Measurements from ENCODE around the gene MEPCE.

MEPCE gene

DNA sequence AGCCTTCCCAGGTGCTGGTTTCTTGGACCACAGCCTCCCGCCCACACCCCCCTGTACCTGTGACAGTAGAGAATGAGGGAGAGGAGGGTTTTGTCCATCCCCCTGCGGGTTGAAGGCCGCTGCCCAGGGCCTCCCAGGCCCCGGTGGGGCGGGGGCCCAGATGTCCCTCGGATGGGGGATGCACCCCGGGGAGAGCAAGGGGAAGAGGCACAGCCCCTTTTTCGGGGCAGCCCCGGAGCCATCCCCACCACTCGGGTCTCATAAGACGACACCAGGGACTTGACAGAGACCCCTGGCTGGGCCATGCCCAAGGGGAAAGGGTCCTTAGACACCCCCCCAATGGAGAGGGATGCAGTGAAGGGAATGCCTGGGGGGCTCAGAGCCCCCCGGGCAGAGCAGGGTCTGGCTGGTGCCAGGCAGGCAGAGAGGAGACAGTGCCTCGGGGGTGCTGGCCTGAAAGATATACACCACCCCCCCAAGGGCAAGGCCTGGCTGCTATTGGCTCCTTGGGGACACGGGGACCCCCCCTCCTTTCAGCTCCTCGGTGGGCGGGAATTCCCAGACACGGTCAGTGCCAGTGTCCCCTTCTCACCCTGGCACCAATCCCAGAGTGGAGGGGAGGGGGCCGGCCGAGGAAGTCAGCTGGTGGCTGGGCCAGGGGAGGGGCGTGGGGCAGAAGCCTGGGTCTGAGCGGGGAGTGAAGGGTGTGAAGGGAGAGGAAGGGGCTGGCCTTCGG, 38.2 kb downstream of the MEPCE start:
- no peak overlapping the region for H3K4me3 Mint-ChIP-seq
- peaks cover 19% of the 10 kb centered on the region for H3K4me1 Mint-ChIP-seq
- no peaks in the 10 kb centered on the region for H3K27me3 Mint-ChIP-seq
- DNase-seq: no peak
- H3K27ac Mint-ChIP-seq: peak overlapping the region; percentile 7
- no peaks in the 10 kb centered on the region for H3K9me3 Mint-ChIP-seq
- peaks cover 37% of the 10 kb centered on the region for H3K36me3 Mint-ChIP-seq
- CTCF ChIA-PET: interaction anchor here (1.0 to 1.6 kb wide), 2 partner anchors 87 to 91 kb away, joined by 3 read pairs; no protein-coding TSS in a partner anchor

GRCh38 chr7:100469227-100470044, 39.8 kb downstream of the MEPCE start:
- Mint-ChIP-seq H3K27me3 (no peaks in the 10 kb centered on the region), H3K9me3 (no peaks in the 10 kb centered on the region), H3K27ac (peak overlapping the region; percentile 75), H3K36me3 (peaks cover 43% of the 10 kb centered on the region), H3K4me1 (peaks cover 36% of the 10 kb centered on the region), H3K4me3 (no peak overlapping the region)
- peak; percentile 89 for DNase-seq
- CTCF ChIA-PET: interaction anchor here (0.7 to 3.1 kb wide), 18 partner anchors 9 to 340 kb away, joined by 3 to 36 read pairs (median 5); partner anchors contain the start of genes AGFG2 and TSC22D4

GRCh38 chr7:100471021-100471420, 41.4 kb downstream of the MEPCE start:
- peak overlapping the region; percentile 81 for H3K27ac Mint-ChIP-seq

GRCh38 chr7:100472121-100472851, 42.7 kb downstream of the MEPCE start:
- H3K27ac Mint-ChIP-seq: peak overlapping the region; percentile 19

More at GRCh38 chr7:100471021-100471420, 41.4 kb downstream of the MEPCE start:
- peaks cover 47% of the 10 kb centered on the region for H3K36me3 Mint-ChIP-seq
- DNase-seq: no peak
- H3K4me1 Mint-ChIP-seq: peaks cover 44% of the 10 kb centered on the region
- H3K9me3 Mint-ChIP-seq: no peaks in the 10 kb centered on the region
- CTCF ChIA-PET: interaction anchor here (1.0 to 3.1 kb wide), 3 partner anchors 11 to 89 kb away, joined by 3 to 36 read pairs (median 5); partner anchors contain the start of gene AGFG2
- H3K4me3 Mint-ChIP-seq: no peak overlapping the region
- no peaks in the 10 kb centered on the region for H3K27me3 Mint-ChIP-seq

DNA sequence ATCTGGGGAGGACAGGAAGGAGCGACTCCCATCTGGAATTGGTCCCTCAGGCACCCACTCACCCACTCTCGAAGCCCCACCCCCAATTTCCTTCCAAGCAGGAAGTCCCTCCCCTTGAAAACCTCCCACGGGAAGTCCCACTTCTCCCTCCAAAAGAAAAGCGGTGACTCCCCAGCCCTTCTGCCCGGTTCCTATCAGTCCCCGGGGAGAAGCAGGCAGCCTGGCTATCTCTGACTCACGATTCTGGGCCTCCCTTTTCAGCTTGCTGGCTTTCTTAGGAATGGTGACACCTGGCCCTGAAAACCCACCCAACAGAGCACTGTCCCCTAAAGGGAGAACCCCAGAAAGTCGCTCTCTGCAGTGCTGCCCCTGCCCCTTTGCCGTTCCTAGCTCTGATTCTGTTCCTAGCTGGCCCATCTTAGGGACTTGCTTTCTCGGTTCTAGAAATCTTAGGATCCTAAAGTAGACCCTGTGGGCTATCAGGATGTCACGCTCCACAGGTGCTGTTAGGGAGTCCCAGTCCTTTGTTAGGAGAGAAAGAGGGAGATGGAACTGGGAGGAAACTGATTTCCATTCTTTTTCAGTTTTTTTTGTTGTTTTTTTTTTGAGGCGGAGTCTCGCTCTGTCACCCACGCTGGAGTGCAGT, 43.3 kb downstream of the MEPCE start:
- CTCF ChIA-PET: interaction anchor here (1.2 to 1.9 kb wide), 2 partner anchors 65 to 87 kb away, joined by 3 to 7 read pairs; no protein-coding TSS in a partner anchor
- Mint-ChIP-seq H3K36me3 (peaks cover 52% of the 10 kb centered on the region), H3K4me1 (peaks cover 57% of the 10 kb centered on the region), H3K27ac (peak overlapping the region; percentile 33), H3K4me3 (no peak overlapping the region), H3K9me3 (no peaks in the 10 kb centered on the region), H3K27me3 (no peaks in the 10 kb centered on the region)
- no peak for DNase-seq

More at GRCh38 chr7:100472121-100472851, 42.7 kb downstream of the MEPCE start:
- Mint-ChIP-seq H3K27me3 (no peaks in the 10 kb centered on the region), H3K36me3 (peaks cover 52% of the 10 kb centered on the region), H3K4me3 (no peak overlapping the region), H3K4me1 (peaks cover 57% of the 10 kb centered on the region), H3K9me3 (no peaks in the 10 kb centered on the region)
- DNase-seq: no peak
- CTCF ChIA-PET: no interaction called here

GRCh38 chr7:100475549-100475948, 45.9 kb downstream of the MEPCE start:
- H3K4me1 Mint-ChIP-seq: peaks cover 55% of the 10 kb centered on the region
- H3K36me3 Mint-ChIP-seq: peaks cover 46% of the 10 kb centered on the region
- peak overlapping the region; percentile 90 for H3K4me3 Mint-ChIP-seq
- no peaks in the 10 kb centered on the region for H3K9me3 Mint-ChIP-seq
- DNase-seq: no peak
- CTCF ChIA-PET: interaction anchor here (0.9 to 1.1 kb wide), 4 partner anchors 18 to 113 kb away, joined by 3 to 4 read pairs (median 3); no protein-coding TSS in a partner anchor
- no peaks in the 10 kb centered on the region for H3K27me3 Mint-ChIP-seq
- peak overlapping the region; percentile 85 for H3K27ac Mint-ChIP-seq

GRCh38 chr7:100476101-100476780, 46.6 kb downstream of the MEPCE start:
- DNase-seq: no peak
- peaks cover 52% of the 10 kb centered on the region for H3K4me1 Mint-ChIP-seq

GRCh38 chr7:100476903-100477870, 47.6 kb downstream of the MEPCE start:
- CTCF ChIA-PET: interaction anchor here (1.2 to 4.5 kb wide), 9 partner anchors 8 to 375 kb away, joined by 3 to 26 read pairs (median 3); partner anchors contain the start of genes MEPCE and SLC12A9
- no peaks in the 10 kb centered on the region for H3K9me3 Mint-ChIP-seq
- no peaks in the 10 kb centered on the region for H3K27me3 Mint-ChIP-seq
- peaks cover 39% of the 10 kb centered on the region for H3K36me3 Mint-ChIP-seq
- H3K4me3 Mint-ChIP-seq: peak overlapping the region; percentile 90
- peak; percentile 66 for DNase-seq
- H3K4me1 Mint-ChIP-seq: peaks cover 54% of the 10 kb centered on the region
- H3K27ac Mint-ChIP-seq: peak overlapping the region; percentile 87

More at GRCh38 chr7:100476101-100476780, 46.6 kb downstream of the MEPCE start:
- peaks cover 43% of the 10 kb centered on the region for H3K36me3 Mint-ChIP-seq
- peak overlapping the region; percentile 90 for H3K4me3 Mint-ChIP-seq
- H3K27ac Mint-ChIP-seq: peak overlapping the region; percentile 85
- H3K27me3 Mint-ChIP-seq: no peaks in the 10 kb centered on the region
- CTCF ChIA-PET: interaction anchor here (0.9 to 1.8 kb wide), 4 partner anchors 46 to 113 kb away, joined by 3 to 5 read pairs (median 3); partner anchors contain the start of gene MEPCE
- H3K9me3 Mint-ChIP-seq: no peaks in the 10 kb centered on the region

DNA sequence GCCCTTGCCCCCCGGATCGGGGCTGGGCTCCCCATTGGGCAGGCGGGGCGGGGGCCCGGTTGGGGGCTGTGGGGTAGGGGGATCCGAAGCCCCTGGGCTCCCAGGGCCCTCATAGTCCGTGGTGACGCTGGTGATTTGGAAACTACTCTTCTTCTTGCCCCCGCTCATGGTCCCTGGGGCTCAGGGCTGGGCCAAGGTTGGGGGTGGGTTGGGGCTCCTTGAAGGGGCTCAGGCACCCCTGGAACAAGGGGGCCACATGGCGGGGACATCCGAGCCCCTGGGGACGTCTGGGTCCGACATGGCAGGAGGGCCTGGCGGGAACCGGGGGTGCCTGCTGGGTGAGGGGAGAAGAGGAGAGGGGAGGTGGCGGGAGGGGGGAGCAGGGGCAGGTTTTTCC, 48.2 kb downstream of the MEPCE start:
- CTCF ChIA-PET: interaction anchor here (1.2 to 4.5 kb wide), 7 partner anchors 8 to 374 kb away, joined by 3 to 26 read pairs (median 3); partner anchors contain the start of gene SLC12A9
- peak; percentile 35 for DNase-seq

GRCh38 chr7:100478958-100479660, 49.5 kb downstream of the MEPCE start, which contains the start of gene TSC22D4:
Gene TSC22D4 (minus strand): TSS chr7:100479214. CDS start chr7:100478038, 1,176 bp downstream.
- CTCF ChIA-PET: interaction anchor here (1.0 to 4.5 kb wide), 6 partner anchors 10 to 106 kb away, joined by 3 to 26 read pairs (median 5); no protein-coding TSS in a partner anchor
- Mint-ChIP-seq H3K27me3 (peaks cover 3% of the 10 kb centered on the region), H3K4me1 (peaks cover 47% of the 10 kb centered on the region), H3K9me3 (no peaks in the 10 kb centered on the region), H3K4me3 (peak within 1 kb of the TSS; percentile 90), H3K36me3 (peaks cover 25% of the 10 kb centered on the region), H3K27ac (peak within 1 kb of the TSS; percentile 93)
- peak; percentile 94 for DNase-seq

More for the DNA sequence above, 48.2 kb downstream of the MEPCE start:
- Mint-ChIP-seq H3K4me3 (peak overlapping the region; percentile 90), H3K27ac (peak overlapping the region; percentile 83), H3K4me1 (peaks cover 58% of the 10 kb centered on the region), H3K9me3 (no peaks in the 10 kb centered on the region), H3K27me3 (no peaks in the 10 kb centered on the region), H3K36me3 (peaks cover 36% of the 10 kb centered on the region)

DNA sequence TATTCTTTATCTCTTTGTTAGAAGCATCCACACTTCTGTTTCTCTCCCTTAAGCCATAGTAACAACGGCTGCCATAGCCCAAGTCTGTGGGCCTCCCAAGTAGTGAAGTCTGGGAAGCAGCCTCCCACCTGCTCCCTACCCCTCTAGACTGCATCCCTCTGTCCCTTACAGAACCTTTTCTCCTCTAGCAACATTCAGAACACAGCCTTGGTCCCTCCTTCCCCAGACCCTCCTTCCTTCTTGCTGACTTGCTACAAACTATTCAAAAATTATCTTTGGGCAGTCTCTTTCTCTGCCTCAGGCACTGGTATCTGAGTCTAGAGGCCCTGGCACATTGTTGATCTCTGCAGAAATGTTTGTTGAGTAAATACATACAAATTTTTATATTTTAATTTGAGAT, 51.8 kb downstream of the MEPCE start:
- Mint-ChIP-seq H3K27me3 (peaks cover 17% of the 10 kb centered on the region), H3K4me3 (peak overlapping the region; percentile 3), H3K27ac (no peak overlapping the region), H3K4me1 (peaks cover 30% of the 10 kb centered on the region), H3K36me3 (peaks cover 7% of the 10 kb centered on the region), H3K9me3 (no peaks in the 10 kb centered on the region)
- CTCF ChIA-PET: interaction anchor here (0.6 to 4.5 kb wide), 6 partner anchors 12 to 82 kb away, joined by 5 to 26 read pairs (median 12); no protein-coding TSS in a partner anchor
- no peak for DNase-seq

All from activated naive CD4-positive, alpha-beta T cell treated with anti-CD3 and anti-CD28 coated beads, Interleukin-2, amount 10 ng/mL, durations not matched to agents 7 days and 5 days (primary cell).